ENCODE results near the gene HS2ST1.

Gene HS2ST1

DNA sequence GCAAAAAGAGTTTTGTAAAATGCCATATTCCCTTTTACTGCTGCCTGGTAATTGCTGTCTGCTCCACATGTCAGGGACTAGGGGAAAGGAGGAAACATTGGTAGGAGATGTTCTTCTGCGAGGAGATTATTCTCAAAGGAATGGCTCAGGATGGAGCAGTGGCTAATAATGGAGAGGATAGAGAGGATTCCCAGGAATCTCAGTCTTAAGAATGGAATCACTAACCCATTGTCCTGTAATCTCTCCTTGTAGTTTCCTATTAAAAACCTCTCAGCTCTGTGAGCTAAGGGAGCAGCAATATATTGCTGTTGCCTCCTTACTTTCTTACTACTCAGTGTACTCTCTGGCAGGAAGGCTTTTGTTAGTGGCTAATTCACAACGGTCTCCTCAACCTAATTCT is 175.4 kb downstream of the HS2ST1 start:
- TF ChIP-seq MAX (IDR thresholded peaks at IDR 0.05; ENCODE audit: low read depth, low read length) (no peak), POLR2A (IDR thresholded peaks at IDR 0.05; ENCODE audit: extremely low read depth, insufficient read length) (no peak), MYC (IDR thresholded peaks at IDR 0.05; ENCODE audit: low read depth, low read length) (no peak)
- TF ChIP-seq, protein P1, sequence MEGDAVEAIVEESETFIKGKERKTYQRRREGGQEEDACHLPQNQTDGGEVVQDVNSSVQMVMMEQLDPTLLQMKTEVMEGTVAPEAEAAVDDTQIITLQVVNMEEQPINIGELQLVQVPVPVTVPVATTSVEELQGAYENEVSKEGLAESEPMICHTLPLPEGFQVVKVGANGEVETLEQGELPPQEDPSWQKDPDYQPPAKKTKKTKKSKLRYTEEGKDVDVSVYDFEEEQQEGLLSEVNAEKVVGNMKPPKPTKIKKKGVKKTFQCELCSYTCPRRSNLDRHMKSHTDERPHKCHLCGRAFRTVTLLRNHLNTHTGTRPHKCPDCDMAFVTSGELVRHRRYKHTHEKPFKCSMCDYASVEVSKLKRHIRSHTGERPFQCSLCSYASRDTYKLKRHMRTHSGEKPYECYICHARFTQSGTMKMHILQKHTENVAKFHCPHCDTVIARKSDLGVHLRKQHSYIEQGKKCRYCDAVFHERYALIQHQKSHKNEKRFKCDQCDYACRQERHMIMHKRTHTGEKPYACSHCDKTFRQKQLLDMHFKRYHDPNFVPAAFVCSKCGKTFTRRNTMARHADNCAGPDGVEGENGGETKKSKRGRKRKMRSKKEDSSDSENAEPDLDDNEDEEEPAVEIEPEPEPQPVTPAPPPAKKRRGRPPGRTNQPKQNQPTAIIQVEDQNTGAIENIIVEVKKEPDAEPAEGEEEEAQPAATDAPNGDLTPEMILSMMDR (IDR thresholded peaks at IDR 0.05; ENCODE audit: low read depth, low read length), result no peak

GRCh38 chr1:87091425-87091824 is 177.0 kb downstream of the HS2ST1 start:
- DNase-seq (ENCODE audit: low read depth), result peak; percentile 29
- TF ChIP-seq MAX (IDR thresholded peaks at IDR 0.05; ENCODE audit: low read depth, low read length) (no peak), POLR2A (IDR thresholded peaks at IDR 0.05; ENCODE audit: extremely low read depth, insufficient read length) (no peak), MYC (IDR thresholded peaks at IDR 0.05; ENCODE audit: low read depth, low read length) (no peak)
- TF ChIP-seq, protein P1 (IDR thresholded peaks at IDR 0.05; ENCODE audit: low read depth, low read length), result no peak
- no peak overlapping the region for H3K4me3 ChIP-seq (ENCODE audit: low read depth, low read length)

More for the DNA sequence above, 175.4 kb downstream of the HS2ST1 start:
- H3K4me3 ChIP-seq (ENCODE audit: low read depth, low read length), result no peak overlapping the region
- DNase-seq (ENCODE audit: low read depth), result no peak

- no peak for DNase-seq (ENCODE audit: low read depth)
- H3K4me3 ChIP-seq (ENCODE audit: low read depth, low read length), result no peak overlapping the region
- no peak for TF ChIP-seq MYC (IDR thresholded peaks at IDR 0.05; ENCODE audit: low read depth, low read length)
- TF ChIP-seq, protein P1 (IDR thresholded peaks at IDR 0.05; ENCODE audit: low read depth, low read length), result no peak
Observed at GRCh38 chr1:87092846-87093245, 178.4 kb downstream of the HS2ST1 start.

GRCh38 chr1:87093286-87093685 is 178.9 kb downstream of the HS2ST1 start:
- no peak overlapping the region for H3K4me3 ChIP-seq (ENCODE audit: low read depth, low read length)
- TF ChIP-seq POLR2A (IDR thresholded peaks at IDR 0.05; ENCODE audit: extremely low read depth, insufficient read length) (no peak), MYC (IDR thresholded peaks at IDR 0.05; ENCODE audit: low read depth, low read length) (no peak), MAX (IDR thresholded peaks at IDR 0.05; ENCODE audit: low read depth, low read length) (no peak)
- TF ChIP-seq, protein P1 (IDR thresholded peaks at IDR 0.05; ENCODE audit: low read depth, low read length), result no peak
- no peak for DNase-seq (ENCODE audit: low read depth)

GRCh38 chr1:87094238-87094637 is 179.8 kb downstream of the HS2ST1 start:
- TF ChIP-seq POLR2A (IDR thresholded peaks at IDR 0.05; ENCODE audit: extremely low read depth, insufficient read length) (no peak), MAX (IDR thresholded peaks at IDR 0.05; ENCODE audit: low read depth, low read length) (no peak), MYC (IDR thresholded peaks at IDR 0.05; ENCODE audit: low read depth, low read length) (no peak)
- TF ChIP-seq, protein P1 (IDR thresholded peaks at IDR 0.05; ENCODE audit: low read depth, low read length), result no peak
- H3K4me3 ChIP-seq (ENCODE audit: low read depth, low read length), result no peak overlapping the region
- peak; percentile 8 for DNase-seq (ENCODE audit: low read depth)

GRCh38 chr1:87100271-87100670 is 185.8 kb downstream of the HS2ST1 start:
- DNase-seq (ENCODE audit: low read depth), result no peak
- TF ChIP-seq, protein P1 (IDR thresholded peaks at IDR 0.05; ENCODE audit: low read depth, low read length), result no peak
- TF ChIP-seq MAX (IDR thresholded peaks at IDR 0.05; ENCODE audit: low read depth, low read length) (no peak), MYC (IDR thresholded peaks at IDR 0.05; ENCODE audit: low read depth, low read length) (no peak), POLR2A (IDR thresholded peaks at IDR 0.05; ENCODE audit: extremely low read depth, insufficient read length) (no peak)
- no peak overlapping the region for H3K4me3 ChIP-seq (ENCODE audit: low read depth, low read length)

Data from NB4 (cell line).